Measurements from ENCODE around the gene TPBGL.

DNA sequence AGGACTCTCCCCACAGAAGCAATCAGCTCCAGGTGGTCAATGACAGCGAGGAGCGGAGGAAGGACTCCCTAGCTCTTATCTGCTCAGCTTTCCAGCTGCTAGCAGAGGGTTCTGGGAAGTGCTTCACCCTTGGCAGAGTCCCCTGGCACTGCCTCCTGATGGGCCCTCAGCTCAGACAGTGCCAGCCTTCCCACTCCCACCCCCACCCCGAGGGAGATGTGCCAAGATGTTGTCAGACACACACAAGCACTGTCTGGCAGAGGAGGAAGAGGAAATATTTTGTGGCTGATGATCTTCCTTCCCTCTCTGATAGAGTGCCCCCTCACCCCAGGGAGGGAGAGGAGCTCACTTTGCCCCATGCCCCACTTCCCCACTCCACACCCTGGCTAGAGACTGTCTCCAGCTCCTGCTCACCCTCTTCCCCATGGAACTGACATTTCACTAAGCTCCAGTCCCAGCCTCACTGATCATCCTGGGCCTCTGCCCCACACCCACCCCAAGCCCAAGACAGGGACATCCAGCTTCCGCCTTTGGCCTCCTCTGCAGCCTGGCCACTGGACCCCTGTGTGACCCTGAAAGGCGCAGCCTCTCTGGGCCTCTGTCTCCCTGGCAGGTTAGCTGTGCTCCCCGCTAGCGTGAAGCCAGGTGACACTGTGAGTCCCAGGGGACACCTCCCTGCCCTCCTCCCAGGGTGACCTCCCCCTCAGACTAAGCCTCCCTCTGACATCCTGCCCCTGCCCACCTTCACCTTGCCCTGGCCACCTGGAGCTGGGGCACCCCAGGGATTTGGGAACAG is 45.2 kb upstream of the TPBGL start:
- TF ChIP-seq BHLHE40 (IDR thresholded peaks at IDR 0.05; ENCODE audit: borderline replicate concordance) = no peak
- no peak for TF ChIP-seq SUZ12 (IDR thresholded peaks at IDR 0.05)
- no peak for TF ChIP-seq SP1 (IDR thresholded peaks at IDR 0.05)
- TF ChIP-seq FOXM1 (IDR thresholded peaks at IDR 0.05; ENCODE audit: borderline replicate concordance) = no peak
- TF ChIP-seq ZNF384 (IDR thresholded peaks at IDR 0.05) = no peak
- no peak for TF ChIP-seq ELF4 (IDR thresholded peaks at IDR 0.05)
- no peak for TF ChIP-seq HDGF (IDR thresholded peaks at IDR 0.05; ENCODE audit: borderline replicate concordance)
- TF ChIP-seq TARDBP (IDR thresholded peaks at IDR 0.05) = no peak
- TF ChIP-seq NFRKB (IDR thresholded peaks at IDR 0.05) = no peak
- TF ChIP-seq L3MBTL2 (conservative IDR thresholded peaks at IDR 0.05) = no peak
- TF ChIP-seq, protein P1, sequence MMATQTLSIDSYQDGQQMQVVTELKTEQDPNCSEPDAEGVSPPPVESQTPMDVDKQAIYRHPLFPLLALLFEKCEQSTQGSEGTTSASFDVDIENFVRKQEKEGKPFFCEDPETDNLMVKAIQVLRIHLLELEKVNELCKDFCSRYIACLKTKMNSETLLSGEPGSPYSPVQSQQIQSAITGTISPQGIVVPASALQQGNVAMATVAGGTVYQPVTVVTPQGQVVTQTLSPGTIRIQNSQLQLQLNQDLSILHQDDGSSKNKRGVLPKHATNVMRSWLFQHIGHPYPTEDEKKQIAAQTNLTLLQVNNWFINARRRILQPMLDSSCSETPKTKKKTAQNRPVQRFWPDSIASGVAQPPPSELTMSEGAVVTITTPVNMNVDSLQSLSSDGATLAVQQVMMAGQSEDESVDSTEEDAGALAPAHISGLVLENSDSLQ (IDR thresholded peaks at IDR 0.05) = no peak

All from HEK293T (cell line).